D721Med (cell line): ENCODE results near the gene ZNF107.

Source experiments
- DNase-seq: peaks from one replicate; pipeline ENCODE4 v3.0.0; 2011; ENCODE audit warnings: low spot score; ENCODE audit not compliant: insufficient read length
- FAIRE-seq: peaks from 2 replicates; lab custom pipeline; 2011; peaks lifted over from hg19 to GRCh38; lab: Jason Lieb, UNC
- TF ChIP-seq, protein P1 (sequence below): IDR thresholded peaks from 2 replicates; pipeline ENCODE4 v1.5.1; 2012; ENCODE audit warnings: mild to moderate bottlenecking, control low read depth; ENCODE audit not compliant: insufficient read depth; ENCODE audit errors: missing control alignments

The ZNF107 gene

DNA sequence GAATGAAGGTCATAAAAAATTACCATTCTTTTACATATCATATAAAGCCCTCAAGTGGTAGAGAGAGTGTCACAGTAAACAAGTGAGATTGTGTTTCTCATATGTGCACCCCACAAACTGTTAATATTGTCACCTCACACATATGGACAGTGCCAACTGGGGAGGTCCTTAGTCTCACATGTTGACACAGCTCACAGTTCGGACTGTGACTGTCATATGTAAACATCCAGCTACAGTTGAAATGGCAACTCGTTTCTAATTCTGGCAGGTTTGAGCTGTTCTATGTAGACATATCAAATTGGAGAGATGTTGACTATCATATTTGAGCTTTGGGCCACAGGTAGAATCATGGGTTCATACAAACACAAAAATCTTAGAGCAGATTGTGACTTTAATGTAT, 39.4 kb upstream of the ZNF107 start:
- TF ChIP-seq, protein P1, sequence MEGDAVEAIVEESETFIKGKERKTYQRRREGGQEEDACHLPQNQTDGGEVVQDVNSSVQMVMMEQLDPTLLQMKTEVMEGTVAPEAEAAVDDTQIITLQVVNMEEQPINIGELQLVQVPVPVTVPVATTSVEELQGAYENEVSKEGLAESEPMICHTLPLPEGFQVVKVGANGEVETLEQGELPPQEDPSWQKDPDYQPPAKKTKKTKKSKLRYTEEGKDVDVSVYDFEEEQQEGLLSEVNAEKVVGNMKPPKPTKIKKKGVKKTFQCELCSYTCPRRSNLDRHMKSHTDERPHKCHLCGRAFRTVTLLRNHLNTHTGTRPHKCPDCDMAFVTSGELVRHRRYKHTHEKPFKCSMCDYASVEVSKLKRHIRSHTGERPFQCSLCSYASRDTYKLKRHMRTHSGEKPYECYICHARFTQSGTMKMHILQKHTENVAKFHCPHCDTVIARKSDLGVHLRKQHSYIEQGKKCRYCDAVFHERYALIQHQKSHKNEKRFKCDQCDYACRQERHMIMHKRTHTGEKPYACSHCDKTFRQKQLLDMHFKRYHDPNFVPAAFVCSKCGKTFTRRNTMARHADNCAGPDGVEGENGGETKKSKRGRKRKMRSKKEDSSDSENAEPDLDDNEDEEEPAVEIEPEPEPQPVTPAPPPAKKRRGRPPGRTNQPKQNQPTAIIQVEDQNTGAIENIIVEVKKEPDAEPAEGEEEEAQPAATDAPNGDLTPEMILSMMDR = no peak
- no peak for DNase-seq
- FAIRE-seq = no peak

- FAIRE-seq (no peak), DNase-seq (no peak)
- TF ChIP-seq, protein P1 = no peak
These were observed 37.7 kb upstream of the ZNF107 start for GRCh38 chr7:64628192-64628591.

- DNase-seq (no peak), FAIRE-seq (no peak)
- TF ChIP-seq, protein P1 = no peak
These were observed 37.2 kb upstream of the ZNF107 start for GRCh38 chr7:64628721-64629120.

DNA sequence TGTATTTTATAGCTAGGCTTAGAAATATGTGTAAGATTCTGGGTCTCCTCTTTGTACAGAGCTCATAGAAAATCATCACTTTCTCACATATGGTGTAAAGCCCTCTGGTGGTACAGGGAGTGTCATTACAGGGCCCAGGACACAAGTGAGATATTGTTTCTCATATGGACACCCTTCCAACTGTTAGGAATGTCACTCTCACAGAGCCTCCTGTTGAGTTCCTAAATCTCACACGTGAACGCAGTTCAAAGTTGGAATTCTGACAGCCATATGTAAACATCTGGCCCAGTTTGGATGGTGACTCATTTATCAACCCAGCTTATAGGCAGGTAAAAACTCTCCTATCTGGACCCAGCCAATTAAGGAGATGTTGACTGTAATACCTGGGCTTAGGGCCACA, 35.4 kb upstream of the ZNF107 start:
- FAIRE-seq (no peak), DNase-seq (no peak)
- TF ChIP-seq, protein P1 = peak; percentile 37

DNA sequence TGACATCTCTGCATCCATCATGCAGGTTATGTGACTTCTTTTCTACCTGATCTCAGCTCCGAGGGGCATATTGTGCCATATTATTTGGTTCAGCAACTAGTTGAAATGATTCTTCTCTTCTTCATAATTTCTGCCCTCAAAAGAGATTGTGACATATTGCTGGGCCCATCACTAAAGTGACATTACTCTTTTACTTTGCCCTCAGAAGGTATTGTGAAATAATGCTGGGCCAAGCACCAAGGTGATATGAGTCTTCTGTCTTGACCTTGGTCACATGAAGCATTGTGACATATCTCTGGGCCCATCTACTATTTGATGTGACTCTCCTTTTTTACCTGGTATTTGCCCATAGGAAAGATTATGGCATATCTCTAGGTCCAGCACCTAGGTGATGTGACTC, 33.9 kb upstream of the ZNF107 start:
- FAIRE-seq (no peak), DNase-seq (no peak)
- TF ChIP-seq, protein P1 = no peak

GRCh38 chr7:64633401-64633800, 32.5 kb upstream of the ZNF107 start:
- TF ChIP-seq, protein P1 = no peak
- no peak for DNase-seq
- FAIRE-seq = no peak

DNA sequence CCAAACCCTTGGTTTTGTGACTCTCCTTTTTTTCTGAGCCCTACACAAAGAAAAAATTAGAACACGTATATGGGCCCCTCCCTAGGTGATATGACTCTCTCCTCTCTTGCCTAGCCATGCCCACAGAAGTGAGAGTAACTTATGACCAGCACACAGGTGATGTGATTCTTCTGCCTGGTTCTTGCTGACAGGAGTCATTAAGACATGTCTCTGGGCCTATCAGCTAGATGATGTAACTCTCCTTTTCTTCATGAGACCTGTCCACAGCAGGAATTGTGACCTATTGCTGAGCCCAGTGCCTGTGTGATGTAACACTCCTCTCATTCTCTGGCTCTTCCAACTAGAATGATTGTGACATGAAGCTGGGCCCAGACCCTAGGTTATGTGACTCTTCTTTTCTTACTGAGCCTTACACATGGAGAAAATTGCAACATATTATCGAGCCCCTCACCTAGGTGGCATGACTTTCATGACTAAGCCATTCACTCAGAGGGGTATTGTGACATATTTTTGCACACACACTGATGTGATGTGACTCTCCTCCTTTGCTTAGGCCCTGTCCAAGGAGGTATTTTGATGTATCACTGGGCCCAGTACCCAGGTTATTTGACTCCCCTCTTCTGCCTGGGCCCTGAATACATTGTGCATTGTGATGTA, 31.4 kb upstream of the ZNF107 start:
- TF ChIP-seq, protein P1 = no peak
- FAIRE-seq (no peak), DNase-seq (no peak)
